SH-SY5Y (cell line): ENCODE data around the gene MIB2.

Experiments
- GATA2 ChIP-seq: IDR thresholded peaks from 2 replicates; pipeline ENCODE4 v1.6.1; 2011; ENCODE audit warnings: mild to moderate bottlenecking, low read depth, low read length
- GATA3 ChIP-seq: IDR thresholded peaks from 2 replicates; pipeline ENCODE4 v1.6.1; 2011; ENCODE audit warnings: low read depth, mild to moderate bottlenecking, low read length, moderate library complexity

DNA sequence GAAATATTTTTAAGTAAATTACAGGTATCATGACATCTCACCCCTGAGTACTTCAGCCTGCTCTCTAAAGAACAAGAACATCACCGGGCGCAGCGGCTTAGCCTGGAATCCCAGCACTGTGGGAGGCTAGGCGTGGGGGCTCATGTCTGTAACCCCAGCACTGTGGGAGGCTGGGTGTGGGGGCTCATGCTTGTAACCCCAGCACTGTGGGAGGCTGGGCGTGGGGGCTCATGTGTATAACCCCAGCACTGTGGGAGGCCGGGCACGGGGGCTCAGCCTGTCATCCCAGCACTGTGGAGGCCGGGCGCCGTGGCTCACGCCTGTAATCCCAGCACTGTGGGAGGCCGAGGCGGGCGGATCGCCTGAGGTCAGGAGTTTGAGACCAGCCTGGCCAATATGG, 51.2 kb downstream of the MIB2 start:
- TF ChIP-seq GATA3 (no peak), GATA2 (no peak)
